Stimulated activated CD4-positive, alpha-beta T cell treated with anti-CD3 and anti-CD28 coated beads, Interleukin-2, amount 100 ng/mL, for 24 hours (primary cell): Measurements from ENCODE around the gene SLC20A1.
"Not testable (repeated sequence)": the region's sequence is repeated elsewhere in the genome, so short reads cannot be mapped to it uniquely, and the experiment has no call there.

ENCODE experiments used
- DNase-seq, 2 donors: peaks; one replicate each; pipeline ENCODE4 v3.0.0-alpha.2; 2020

The SLC20A1 gene

GRCh38 chr2:112646791-112647689 is 1.3 kb downstream of the SLC20A1 start:
- peak in 1 of 2 donors; percentile 17 for DNase-seq

GRCh38 chr2:112648081-112648480 is 2.3 kb downstream of the SLC20A1 start:
- no peak for DNase-seq

GRCh38 chr2:112656679-112657078 is 10.9 kb downstream of the SLC20A1 start:
- DNase-seq, result no peak

- no peak for DNase-seq
Observed at GRCh38 chr2:112658301-112658700, 12.6 kb downstream of the SLC20A1 start.

- no peak for DNase-seq
Observed at GRCh38 chr2:112658839-112659667, 13.3 kb downstream of the SLC20A1 start.

GRCh38 chr2:112660138-112660537 is 14.4 kb downstream of the SLC20A1 start:
- DNase-seq, result no peak

- no peak for DNase-seq
Observed at GRCh38 chr2:112661656-112662305, 16.0 kb downstream of the SLC20A1 start.

GRCh38 chr2:112662704-112663103 is 17.0 kb downstream of the SLC20A1 start:
- DNase-seq, result no peak

- no peak for DNase-seq
Observed at GRCh38 chr2:112664689-112665088, 18.9 kb downstream of the SLC20A1 start.

- DNase-seq, result no peak
Observed at GRCh38 chr2:112665113-112665780, 19.5 kb downstream of the SLC20A1 start.

- DNase-seq, result no peak
Observed at GRCh38 chr2:112666761-112667122, 21.0 kb downstream of the SLC20A1 start.

- not testable (repeated sequence) for DNase-seq
Observed at GRCh38 chr2:112667540-112667939, 21.8 kb downstream of the SLC20A1 start.

GRCh38 chr2:112669667-112670066 is 23.9 kb downstream of the SLC20A1 start:
- DNase-seq, result no peak

GRCh38 chr2:112670252-112671022 is 24.7 kb downstream of the SLC20A1 start:
- no peak for DNase-seq

GRCh38 chr2:112671801-112672200 is 26.1 kb downstream of the SLC20A1 start:
- DNase-seq, result no peak

- DNase-seq, result no peak
Observed at GRCh38 chr2:112673008-112673407, 27.3 kb downstream of the SLC20A1 start.

GRCh38 chr2:112674229-112674628 is 28.5 kb downstream of the SLC20A1 start:
- DNase-seq, result no peak

GRCh38 chr2:112679484-112679883 is 33.7 kb downstream of the SLC20A1 start:
- no peak for DNase-seq

GRCh38 chr2:112680666-112681101 is 34.9 kb downstream of the SLC20A1 start:
- DNase-seq, result no peak

- DNase-seq, result no peak
Observed at GRCh38 chr2:112682101-112682500, 36.4 kb downstream of the SLC20A1 start.

- DNase-seq, result no peak
Observed at GRCh38 chr2:112683550-112684414, 38.0 kb downstream of the SLC20A1 start.
